Measurements from ENCODE around the gene COPA. TPM values are rescaled to one million over a fixed set of nuclear protein-coding genes. Genes with fewer than 3 reads are reported as not detected.

The COPA gene
- total RNA-seq, 3 donors from 2014 or later (not counting 1 experiment from before 2014, with no cell fraction given), result 140 to 167 (median 148) TPM

GRCh38 chr1:160361814-160362167, 18.7 kb upstream of the COPA start:
- H3K36me3 Mint-ChIP-seq, result peaks cover 15% of the 10 kb centered on the region
- no peak overlapping the region for H3K4me3 Mint-ChIP-seq
- no peaks in the 10 kb centered on the region for H3K9me3 Mint-ChIP-seq
- Histone ChIP-seq H3K36me3 (ENCODE audit: control insufficient read depth, insufficient read depth, low read length) (peaks cover 29% of the 10 kb centered on the region), H3K4me3 (ENCODE audit: low read length) (no peak overlapping the region), H3K27me3 (ENCODE audit: control insufficient read depth, insufficient read depth, low read length) (no peaks in the 10 kb centered on the region), H3K27ac (ENCODE audit: low read length) (no peak overlapping the region), H3K4me1 (ENCODE audit: control insufficient read depth, insufficient read depth, low read length) (no peaks in the 10 kb centered on the region), H3K9me3 (ENCODE audit: control insufficient read depth, insufficient read depth, low read length) (no peaks in the 10 kb centered on the region)
- intact Hi-C loops (cut with micrococcal nuclease), result no loop called here
- H3K4me1 Mint-ChIP-seq, result peaks cover 0 to 6% of the 10 kb centered on the region in 2 donors
- no peak for DNase-seq
- no peak for TF ChIP-seq CTCF (IDR thresholded peaks at IDR 0.05)
- H3K27ac Mint-ChIP-seq, result no peak overlapping the region
- no peak for ATAC-seq
- H3K27me3 Mint-ChIP-seq (ENCODE audit: low read depth in 2 of 2), result no peaks in the 10 kb centered on the region
- 89% methylated on average over 4 of the region's 4 CpGs for WGBS (ENCODE audit: insufficient coverage)

- no peaks in the 10 kb centered on the region for H3K27me3 Mint-ChIP-seq (ENCODE audit: low read depth in 2 of 2)
- ATAC-seq, result no peak
- WGBS (ENCODE audit: insufficient coverage), result 100% methylated on average over 2 of the region's 2 CpGs
Measured at GRCh38 chr1:160361199-160361598, 18.1 kb upstream of the COPA start.

GRCh38 chr1:160360227-160360695, 17.2 kb upstream of the COPA start:
- Mint-ChIP-seq H3K27ac (no peak overlapping the region), H3K36me3 (peaks cover 28% of the 10 kb centered on the region), H3K9me3 (no peaks in the 10 kb centered on the region), H3K27me3 (ENCODE audit: low read depth in 2 of 2) (no peaks in the 10 kb centered on the region), H3K4me1 (peaks cover 0 to 6% of the 10 kb centered on the region in 2 donors), H3K4me3 (no peak overlapping the region)
- Histone ChIP-seq H3K4me3 (ENCODE audit: low read length) (no peak overlapping the region), H3K4me1 (ENCODE audit: control insufficient read depth, insufficient read depth, low read length) (no peaks in the 10 kb centered on the region), H3K9me3 (ENCODE audit: control insufficient read depth, insufficient read depth, low read length) (no peaks in the 10 kb centered on the region), H3K27ac (ENCODE audit: low read length) (no peak overlapping the region), H3K27me3 (ENCODE audit: control insufficient read depth, insufficient read depth, low read length) (no peaks in the 10 kb centered on the region), H3K36me3 (ENCODE audit: control insufficient read depth, insufficient read depth, low read length) (peaks cover 44% of the 10 kb centered on the region)
- no peak for TF ChIP-seq CTCF (IDR thresholded peaks at IDR 0.05)
- ATAC-seq (no peak), DNase-seq (no peak)
- intact Hi-C loops (cut with micrococcal nuclease), result no loop called here
- 94% methylated on average over 8 of the region's 8 CpGs for WGBS (ENCODE audit: insufficient coverage)

More at GRCh38 chr1:160361199-160361598, 18.1 kb upstream of the COPA start:
- TF ChIP-seq CTCF (IDR thresholded peaks at IDR 0.05), result no peak
- Histone ChIP-seq H3K9me3 (ENCODE audit: control insufficient read depth, insufficient read depth, low read length) (no peaks in the 10 kb centered on the region), H3K36me3 (ENCODE audit: control insufficient read depth, insufficient read depth, low read length) (peaks cover 35% of the 10 kb centered on the region), H3K27me3 (ENCODE audit: control insufficient read depth, insufficient read depth, low read length) (no peaks in the 10 kb centered on the region), H3K27ac (ENCODE audit: low read length) (no peak overlapping the region), H3K4me3 (ENCODE audit: low read length) (no peak overlapping the region), H3K4me1 (ENCODE audit: control insufficient read depth, insufficient read depth, low read length) (no peaks in the 10 kb centered on the region)
- intact Hi-C loops (cut with micrococcal nuclease), result no loop called here
- H3K4me3 Mint-ChIP-seq, result no peak overlapping the region
- DNase-seq, result no peak
- peaks cover 21% of the 10 kb centered on the region for H3K36me3 Mint-ChIP-seq
- peaks cover 0 to 6% of the 10 kb centered on the region in 2 donors for H3K4me1 Mint-ChIP-seq
- H3K27ac Mint-ChIP-seq, result no peak overlapping the region
- no peaks in the 10 kb centered on the region for H3K9me3 Mint-ChIP-seq

- ATAC-seq (no peak), DNase-seq (no peak)
- H3K4me1 Mint-ChIP-seq, result peaks cover 0 to 6% of the 10 kb centered on the region in 2 donors
- no peak for TF ChIP-seq CTCF (IDR thresholded peaks at IDR 0.05)
- H3K4me1 ChIP-seq (ENCODE audit: control insufficient read depth, insufficient read depth, low read length), result no peaks in the 10 kb centered on the region
- no peak overlapping the region for H3K27ac ChIP-seq (ENCODE audit: low read length)
- no peak overlapping the region for H3K4me3 ChIP-seq (ENCODE audit: low read length)
- no peaks in the 10 kb centered on the region for H3K27me3 ChIP-seq (ENCODE audit: control insufficient read depth, insufficient read depth, low read length)
- intact Hi-C loops (cut with micrococcal nuclease), result no loop called here
- no peak overlapping the region for H3K27ac Mint-ChIP-seq
- H3K27me3 Mint-ChIP-seq (ENCODE audit: low read depth in 2 of 2), result no peaks in the 10 kb centered on the region
- WGBS (ENCODE audit: insufficient coverage), result 97% methylated on average over 8 of the region's 9 CpGs
- H3K9me3 Mint-ChIP-seq, result no peaks in the 10 kb centered on the region
- H3K4me3 Mint-ChIP-seq, result no peak overlapping the region
- H3K9me3 ChIP-seq (ENCODE audit: control insufficient read depth, insufficient read depth, low read length), result no peaks in the 10 kb centered on the region
- H3K36me3 Mint-ChIP-seq, result peaks cover 33% of the 10 kb centered on the region
- H3K36me3 ChIP-seq (ENCODE audit: control insufficient read depth, insufficient read depth, low read length), result peaks cover 50% of the 10 kb centered on the region
Measured at GRCh38 chr1:160359559-160360226, 16.6 kb upstream of the COPA start.
